Sigmoid colon (tissue), 7 donors: ENCODE data around the gene NELL2. TPM values are rescaled to one million over a fixed set of nuclear protein-coding genes. Genes with fewer than 3 reads are reported as not detected.

Source experiments
- DNase-seq: peaks from one replicate; pipeline ENCODE4 v3.0.0-alpha.2; 2019
- H3K27ac ChIP-seq, 4 donors: fragments of 200-600 bp; sonication (generic); one replicate each; pipeline ENCODE4 v1.5.1; 2016 to 2019; ENCODE audit warnings: mild to moderate bottlenecking in 1 of 4
- H3K27me3 ChIP-seq, 3 donors: fragments of 200-600 bp; sonication (generic); one replicate each; pipeline ENCODE4 v1.5.1; 2019; ENCODE audit warnings: mild to moderate bottlenecking in 1 of 3
- H3K36me3 ChIP-seq, 4 donors: fragments of 200-600 bp; sonication (generic); one replicate each; pipeline ENCODE4 v1.5.1; 2016 to 2019
- H3K4me1 ChIP-seq, 4 donors: fragments of 200-600 bp; sonication (generic); one replicate each; pipeline ENCODE4 v1.5.1; 2017 to 2019
- H3K4me3 ChIP-seq, 4 donors: fragments of 200-600 bp; sonication (generic); one replicate each; pipeline ENCODE4 v1.5.1; 2017 to 2019; ENCODE audit warnings: mild to moderate bottlenecking in 2 of 4, moderate library complexity in 1 of 4
- H3K9me3 ChIP-seq, 4 donors: fragments of 200-600 bp in 3 of 4; sonication (generic) in 3 of 4; one replicate each; pipeline versions ENCODE4 v1.5.1 to v1.6.1; 2013 to 2019
- CTCF ChIP-seq, 4 experiments: fragments of 450-650 bp in 3 of 4; fragments of 200-600 bp in 1 of 4; IDR thresholded peaks; one replicate each; pipeline ENCODE4 v1.5.1; 2016 to 2019; ENCODE audit warnings: antibody characterized with exemption in 4 of 4, mild to moderate bottlenecking in 3 of 4, moderate library complexity in 2 of 4
- EP300 ChIP-seq, 4 donors: sonication (generic); formaldehyde crosslinking; IDR thresholded peaks; one replicate each; pipeline ENCODE4 v1.6.1; 2017; ENCODE audit warnings: antibody characterized with exemption in 4 of 4
- POLR2A ChIP-seq, 2 donors: fragments of 450-650 bp; IDR thresholded peaks; one replicate each; pipeline ENCODE4 v1.6.1; 2016; ENCODE audit warnings: antibody characterized with exemption in 2 of 2, mild to moderate bottlenecking in 2 of 2, moderate library complexity in 2 of 2
- POLR2AphosphoS5 ChIP-seq, 4 donors: sonication (generic); formaldehyde crosslinking; IDR thresholded peaks; one replicate each; pipeline ENCODE4 v1.6.1; 2017; ENCODE audit warnings: antibody characterized with exemption in 4 of 4
- WGBS, 2 donors: extraction: QIAGEN DNeasy Blood & Tissue Kit; methylation state at CpG; one replicate each; pipeline ENCODE4 v1.1.7; 2013; 5-methylcytosine and 5-hydroxymethylcytosine counted together
- intact Hi-C: fragments of 100-400 bp; cut with DNase I; formaldehyde crosslinking; loops from one replicate; pipeline ENCODE4 v1.15.1; 2023
- polyA plus RNA-seq, 3 donors: library from polyadenylated mRNA; stranded (reverse); fragments of 200-250 nt; gene quantifications; one replicate each; pipeline ENCODE4 v1.2.3, GENCODE V29; 2013
- total RNA-seq, 4 donors: library from RNA; depleted of rRNA; stranded (reverse); fragments of >200 nt; gene quantifications; one replicate each; pipeline ENCODE4 v1.1.0, GENCODE V29; 2016
- donor health status: healthy with polysubstance abuse.
- donor health status: Bipolar disorder and iron deficiency.
- donor health status: healthy.

NELL2 gene
- total and polyA plus RNA-seq, 7 donors = 0.60 to 14.7 (median 3.9) TPM

DNA sequence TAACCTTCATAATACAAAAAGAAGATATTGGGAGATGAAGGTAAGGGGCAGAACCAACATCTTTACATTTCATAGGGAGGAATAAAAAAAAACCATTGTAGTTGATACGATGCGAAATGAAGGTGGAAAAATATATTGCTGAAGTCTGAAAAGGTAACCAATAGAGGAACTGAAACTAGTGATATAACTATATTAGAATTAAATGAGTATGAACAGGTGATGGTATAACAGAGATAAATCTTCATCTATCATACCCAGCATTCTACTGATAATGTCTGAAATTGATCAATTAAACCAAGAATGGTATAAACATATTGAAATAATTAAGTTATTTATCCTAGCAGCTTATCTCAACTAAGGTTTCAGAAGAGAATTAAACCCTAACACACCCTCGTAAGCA lies 332.1 kb downstream of the NELL2 start:
- no peak for DNase-seq
- intact Hi-C loops = no loop called here
- Histone ChIP-seq H3K4me1 (no peaks in the 10 kb centered on the region), H3K4me3 (no peak overlapping the region), H3K36me3 (no peaks in the 10 kb centered on the region), H3K27ac (no peak overlapping the region), H3K27me3 (no peaks in the 10 kb centered on the region), H3K9me3 (no peaks in the 10 kb centered on the region)
- no peak for TF ChIP-seq POLR2A (IDR thresholded peaks at IDR 0.05)
- TF ChIP-seq CTCF (IDR thresholded peaks at IDR 0.05) = no peak
- no peak for TF ChIP-seq EP300 (IDR thresholded peaks at IDR 0.05)
- no peak for TF ChIP-seq POLR2AphosphoS5 (IDR thresholded peaks at IDR 0.05)
- WGBS, 2 donors = 80 to 87% methylated on average over 3 of the region's 3 CpGs

- Histone ChIP-seq H3K27me3 (no peaks in the 10 kb centered on the region), H3K4me1 (no peaks in the 10 kb centered on the region), H3K36me3 (no peaks in the 10 kb centered on the region), H3K4me3 (no peak overlapping the region), H3K27ac (no peak overlapping the region), H3K9me3 (no peaks in the 10 kb centered on the region)
- intact Hi-C loops = no loop called here
- WGBS, 2 donors = 44 to 53% methylated on average over 1 of the region's 1 CpG
- TF ChIP-seq POLR2A (IDR thresholded peaks at IDR 0.05) (no peak), EP300 (IDR thresholded peaks at IDR 0.05) (no peak), POLR2AphosphoS5 (IDR thresholded peaks at IDR 0.05) (no peak), CTCF (IDR thresholded peaks at IDR 0.05) (no peak)
- DNase-seq = no peak
These were observed 333.4 kb downstream of the NELL2 start for GRCh38 chr12:44542716-44543115.

DNA sequence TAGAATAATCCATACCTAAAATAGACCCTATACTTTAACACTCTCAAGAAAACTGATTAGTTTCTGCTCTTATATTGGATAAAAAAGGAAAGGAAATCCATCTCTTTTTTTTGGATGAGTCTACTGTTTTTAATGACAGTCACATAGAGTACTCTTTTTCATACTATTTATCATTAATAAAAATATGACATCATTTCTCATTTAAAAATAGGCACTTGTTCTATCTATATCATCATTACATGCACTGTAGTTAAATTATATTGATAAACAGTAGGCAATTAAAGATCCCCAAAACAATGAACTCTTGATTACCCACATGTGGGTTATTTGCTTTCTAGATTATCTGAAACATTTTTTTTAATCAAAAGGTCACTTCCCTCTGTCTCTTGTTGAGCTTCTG lies 338.8 kb downstream of the NELL2 start:
- no peak overlapping the region for H3K4me3 ChIP-seq
- no peak overlapping the region for H3K27ac ChIP-seq
- no peaks in the 10 kb centered on the region for H3K36me3 ChIP-seq
- H3K27me3 ChIP-seq = no peaks in the 10 kb centered on the region
- H3K4me1 ChIP-seq = no peaks in the 10 kb centered on the region
- TF ChIP-seq EP300 (IDR thresholded peaks at IDR 0.05) (no peak), POLR2A (IDR thresholded peaks at IDR 0.05) (no peak), POLR2AphosphoS5 (IDR thresholded peaks at IDR 0.05) (no peak), CTCF (IDR thresholded peaks at IDR 0.05) (no peak)
- intact Hi-C loops = no loop called here
- DNase-seq = no peak
- H3K9me3 ChIP-seq = no peaks in the 10 kb centered on the region

- Histone ChIP-seq H3K36me3 (no peaks in the 10 kb centered on the region), H3K9me3 (no peaks in the 10 kb centered on the region), H3K4me1 (no peaks in the 10 kb centered on the region), H3K27ac (no peak overlapping the region), H3K27me3 (no peaks in the 10 kb centered on the region), H3K4me3 (no peak overlapping the region)
- intact Hi-C loops = no loop called here
- WGBS, 2 donors = 73 to 83% methylated on average over 1 of the region's 1 CpG
- TF ChIP-seq POLR2A (IDR thresholded peaks at IDR 0.05) = no peak
- TF ChIP-seq CTCF (IDR thresholded peaks at IDR 0.05) = no peak
- no peak for TF ChIP-seq POLR2AphosphoS5 (IDR thresholded peaks at IDR 0.05)
- no peak for TF ChIP-seq EP300 (IDR thresholded peaks at IDR 0.05)
- DNase-seq = no peak
These were observed 343.2 kb downstream of the NELL2 start for GRCh38 chr12:44532940-44533339.

DNA sequence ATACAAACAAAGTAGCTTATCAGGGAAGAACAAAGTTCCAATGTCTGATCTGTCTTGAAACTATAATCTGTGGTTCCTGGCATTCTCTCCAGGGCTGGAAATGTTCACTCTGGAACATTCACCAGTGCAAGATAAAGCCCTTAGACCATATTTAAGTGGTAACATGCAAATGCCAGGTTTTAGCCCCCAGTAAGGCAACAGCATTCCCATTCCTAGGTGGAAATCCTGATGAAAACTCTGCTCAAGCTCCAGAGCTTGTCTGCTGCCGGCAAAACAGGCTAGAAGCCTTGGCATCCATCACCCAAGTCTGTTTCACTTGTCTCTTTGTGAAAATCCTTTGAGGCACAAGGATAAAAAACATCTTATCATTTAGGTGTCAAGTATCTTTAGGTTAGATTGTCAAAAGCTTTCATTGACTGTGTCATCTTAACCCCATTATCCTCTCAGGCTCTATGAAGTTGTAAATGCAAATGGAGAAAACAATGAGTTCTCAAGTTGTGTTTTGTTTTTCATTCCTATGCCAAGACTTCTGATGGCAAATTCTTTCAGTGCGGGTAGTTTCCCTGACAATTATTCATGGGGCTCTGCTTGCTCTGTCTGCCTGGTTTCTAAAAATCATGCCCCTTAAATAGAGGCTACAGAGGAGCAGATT lies 344.7 kb downstream of the NELL2 start:
- Histone ChIP-seq H3K4me1 (no peaks in the 10 kb centered on the region), H3K27me3 (no peaks in the 10 kb centered on the region), H3K4me3 (no peak overlapping the region), H3K9me3 (no peaks in the 10 kb centered on the region), H3K27ac (no peak overlapping the region), H3K36me3 (no peaks in the 10 kb centered on the region)
- no peak for DNase-seq
- WGBS, 2 donors = 49 to 56% methylated on average over 2 of the region's 2 CpGs
- intact Hi-C loops = no loop called here
- TF ChIP-seq CTCF (IDR thresholded peaks at IDR 0.05) = no peak
- no peak for TF ChIP-seq POLR2A (IDR thresholded peaks at IDR 0.05)
- TF ChIP-seq EP300 (IDR thresholded peaks at IDR 0.05) = no peak
- TF ChIP-seq POLR2AphosphoS5 (IDR thresholded peaks at IDR 0.05) = no peak
